Mammary epithelial cell (primary cell): ENCODE data around the gene CLPSL1.

Experiments used
- EZH2 ChIP-seq: IDR thresholded peaks from 2 replicates; pipeline ENCODE4 v1.6.1; 2012; ENCODE audit warnings: low read length, inconsistent platforms, borderline replicate concordance
- TF ChIP-seq, protein P1 (sequence below), 2 donors: IDR thresholded peaks in 1 of 2; conservative IDR thresholded peaks in 1 of 2; 2 replicates each; pipeline ENCODE4 v1.5.1; 2011 to 2012; ENCODE audit warnings: inconsistent platforms in 2 of 2, low read length in 2 of 2, mild to moderate bottlenecking in 2 of 2, control low read depth in 1 of 2, low read depth in 1 of 2; ENCODE audit not compliant: insufficient read depth in 1 of 2; ENCODE audit errors: extremely low read depth in 1 of 2

GRCh38 chr6:35777356-35778102 is 3.3 kb upstream of the CLPSL1 start:
- TF ChIP-seq, protein P1, sequence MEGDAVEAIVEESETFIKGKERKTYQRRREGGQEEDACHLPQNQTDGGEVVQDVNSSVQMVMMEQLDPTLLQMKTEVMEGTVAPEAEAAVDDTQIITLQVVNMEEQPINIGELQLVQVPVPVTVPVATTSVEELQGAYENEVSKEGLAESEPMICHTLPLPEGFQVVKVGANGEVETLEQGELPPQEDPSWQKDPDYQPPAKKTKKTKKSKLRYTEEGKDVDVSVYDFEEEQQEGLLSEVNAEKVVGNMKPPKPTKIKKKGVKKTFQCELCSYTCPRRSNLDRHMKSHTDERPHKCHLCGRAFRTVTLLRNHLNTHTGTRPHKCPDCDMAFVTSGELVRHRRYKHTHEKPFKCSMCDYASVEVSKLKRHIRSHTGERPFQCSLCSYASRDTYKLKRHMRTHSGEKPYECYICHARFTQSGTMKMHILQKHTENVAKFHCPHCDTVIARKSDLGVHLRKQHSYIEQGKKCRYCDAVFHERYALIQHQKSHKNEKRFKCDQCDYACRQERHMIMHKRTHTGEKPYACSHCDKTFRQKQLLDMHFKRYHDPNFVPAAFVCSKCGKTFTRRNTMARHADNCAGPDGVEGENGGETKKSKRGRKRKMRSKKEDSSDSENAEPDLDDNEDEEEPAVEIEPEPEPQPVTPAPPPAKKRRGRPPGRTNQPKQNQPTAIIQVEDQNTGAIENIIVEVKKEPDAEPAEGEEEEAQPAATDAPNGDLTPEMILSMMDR (conservative IDR thresholded peaks at IDR 0.05 in 1 of 2, IDR thresholded peaks at IDR 0.05 in 1 of 2; ENCODE audit: extremely low read depth in 1 of 2, insufficient read depth in 1 of 2, low read depth in 1 of 2, low read length in 2 of 2): no peak
- no peak for TF ChIP-seq EZH2
